ENCODE measurements around the gene PRKN.

Gene PRKN

DNA sequence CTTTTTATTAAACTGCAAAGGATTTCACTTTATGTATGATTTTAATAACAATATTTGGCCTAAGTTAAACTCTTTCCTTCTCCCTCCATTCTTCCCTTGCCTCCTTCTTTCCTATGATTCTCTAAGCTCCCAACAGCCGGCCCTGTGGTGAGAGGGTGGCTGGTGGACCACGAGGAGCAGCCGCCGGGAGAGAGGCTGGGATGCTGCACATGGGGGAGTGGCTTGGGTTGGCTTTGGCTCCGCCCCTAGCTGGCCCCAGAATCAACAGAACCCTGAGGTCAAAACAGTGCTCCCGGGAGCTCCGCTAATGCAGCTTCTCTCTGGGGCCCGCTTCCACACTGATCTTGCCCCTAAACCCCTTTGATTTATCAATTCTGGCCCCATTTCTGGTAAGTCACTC is 1063.9 kb downstream of the PRKN start:
- no peak for TF ChIP-seq ZFX (IDR thresholded peaks at IDR 0.05)
- TF ChIP-seq, protein P1, sequence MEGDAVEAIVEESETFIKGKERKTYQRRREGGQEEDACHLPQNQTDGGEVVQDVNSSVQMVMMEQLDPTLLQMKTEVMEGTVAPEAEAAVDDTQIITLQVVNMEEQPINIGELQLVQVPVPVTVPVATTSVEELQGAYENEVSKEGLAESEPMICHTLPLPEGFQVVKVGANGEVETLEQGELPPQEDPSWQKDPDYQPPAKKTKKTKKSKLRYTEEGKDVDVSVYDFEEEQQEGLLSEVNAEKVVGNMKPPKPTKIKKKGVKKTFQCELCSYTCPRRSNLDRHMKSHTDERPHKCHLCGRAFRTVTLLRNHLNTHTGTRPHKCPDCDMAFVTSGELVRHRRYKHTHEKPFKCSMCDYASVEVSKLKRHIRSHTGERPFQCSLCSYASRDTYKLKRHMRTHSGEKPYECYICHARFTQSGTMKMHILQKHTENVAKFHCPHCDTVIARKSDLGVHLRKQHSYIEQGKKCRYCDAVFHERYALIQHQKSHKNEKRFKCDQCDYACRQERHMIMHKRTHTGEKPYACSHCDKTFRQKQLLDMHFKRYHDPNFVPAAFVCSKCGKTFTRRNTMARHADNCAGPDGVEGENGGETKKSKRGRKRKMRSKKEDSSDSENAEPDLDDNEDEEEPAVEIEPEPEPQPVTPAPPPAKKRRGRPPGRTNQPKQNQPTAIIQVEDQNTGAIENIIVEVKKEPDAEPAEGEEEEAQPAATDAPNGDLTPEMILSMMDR (conservative IDR thresholded peaks at IDR 0.05), result no peak
- H3K27ac ChIP-seq, result no peak overlapping the region

DNA sequence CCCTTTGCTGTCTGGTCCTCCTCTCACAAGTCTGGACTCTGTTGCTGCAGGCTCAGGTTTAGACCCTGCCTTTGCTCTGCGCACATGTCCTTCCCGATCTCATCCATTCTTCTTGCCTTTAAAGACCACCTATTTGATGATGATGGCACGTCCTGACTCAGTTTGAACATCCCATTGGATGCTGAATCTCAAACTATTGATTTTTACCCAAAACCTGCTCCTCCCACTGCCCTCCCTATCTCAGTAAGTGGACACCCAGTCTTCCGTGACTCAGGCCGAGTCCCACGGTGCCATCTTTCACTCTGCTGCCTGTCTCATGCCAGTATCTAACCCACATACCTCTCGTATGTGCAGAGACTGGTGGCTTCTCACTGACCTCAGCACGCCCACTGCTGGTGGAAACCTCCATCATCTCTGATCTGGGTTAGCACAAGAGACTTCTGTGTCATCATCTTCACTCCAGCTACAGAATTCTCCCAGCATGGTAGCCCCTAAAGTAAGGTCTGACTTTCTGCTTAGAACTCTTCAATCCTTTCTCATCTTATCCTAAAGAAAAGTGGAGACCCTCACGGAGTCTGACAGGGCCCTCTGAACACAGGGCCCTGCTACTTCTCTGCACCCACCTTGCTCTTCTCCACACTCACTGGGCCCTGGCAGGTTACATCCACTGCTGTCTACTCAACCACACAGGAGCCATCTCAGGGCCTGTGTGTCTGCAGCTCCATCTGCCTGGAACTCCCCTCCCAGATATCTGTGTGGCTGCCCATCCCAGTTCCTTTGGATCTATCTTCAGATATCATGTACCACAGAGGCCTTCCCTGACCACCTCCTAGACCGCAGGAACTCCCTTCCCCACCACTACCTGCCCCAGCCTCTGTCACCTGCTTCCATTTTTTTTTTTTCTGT is 1066.6 kb downstream of the PRKN start:
- no peak for TF ChIP-seq ZFX (IDR thresholded peaks at IDR 0.05)
- TF ChIP-seq, protein P1 (conservative IDR thresholded peaks at IDR 0.05), result no peak
- H3K27ac ChIP-seq, result no peak overlapping the region

DNA sequence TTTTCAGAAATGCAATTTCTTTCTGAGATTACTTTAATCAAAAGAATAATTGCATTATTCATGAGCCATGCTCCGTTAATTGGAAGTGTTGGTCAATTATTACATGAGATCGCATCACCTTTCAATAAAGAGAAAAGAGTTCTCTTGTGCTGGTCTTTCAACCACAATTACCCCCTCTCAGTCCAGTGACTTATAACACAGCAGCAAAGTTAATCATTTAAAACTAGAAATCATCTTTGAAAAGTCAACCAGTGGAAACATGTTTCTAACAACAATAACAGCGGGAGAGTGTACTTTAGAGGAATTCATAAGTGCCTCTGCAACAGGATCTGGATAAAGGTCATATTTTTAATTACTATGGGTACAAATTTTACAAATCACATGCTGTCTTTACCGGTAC is 1069.4 kb downstream of the PRKN start:
- TF ChIP-seq, protein P1 (conservative IDR thresholded peaks at IDR 0.05), result no peak
- no peak for TF ChIP-seq ZFX (IDR thresholded peaks at IDR 0.05)
- no peak overlapping the region for H3K27ac ChIP-seq

DNA sequence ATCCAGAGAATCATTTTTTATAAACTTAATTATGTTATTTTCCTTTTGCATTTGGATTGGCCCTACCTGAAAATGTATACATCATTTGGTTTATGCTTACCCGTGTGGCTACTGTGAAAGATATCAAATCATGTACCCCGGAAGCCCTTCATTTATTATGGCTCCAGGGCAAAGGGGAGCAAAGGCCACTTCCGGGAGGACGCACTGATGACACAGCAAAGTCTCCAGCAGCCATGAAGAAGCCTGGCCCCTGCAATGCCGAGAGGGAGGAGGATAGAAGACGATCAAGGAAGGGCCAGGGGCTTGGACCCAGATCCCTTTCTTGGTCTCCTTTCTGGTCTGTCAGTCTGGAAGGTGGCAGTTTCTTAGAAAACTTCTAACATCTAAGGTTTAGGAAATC is 1073.4 kb downstream of the PRKN start:
- no peak for TF ChIP-seq ZFX (IDR thresholded peaks at IDR 0.05)
- TF ChIP-seq, protein P1 (conservative IDR thresholded peaks at IDR 0.05), result no peak
- H3K27ac ChIP-seq, result no peak overlapping the region

DNA sequence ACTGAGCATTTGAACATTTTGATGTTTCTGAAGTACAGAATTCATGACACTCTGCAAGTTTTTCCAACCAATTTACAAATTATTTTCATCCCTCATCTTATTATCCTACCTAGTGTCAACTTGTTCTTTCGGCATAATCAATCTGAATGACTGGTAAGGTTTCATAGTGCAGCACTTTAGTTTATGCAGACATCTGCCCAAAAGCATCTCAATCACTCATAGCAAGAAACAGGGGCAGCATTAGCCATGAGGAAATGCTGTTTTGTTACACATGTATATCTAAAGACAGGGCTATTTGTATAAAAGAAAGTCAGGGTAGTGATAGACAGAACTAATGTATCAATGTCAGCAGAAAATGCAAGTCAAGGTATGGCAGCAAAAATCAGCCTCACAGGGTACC is 1075.6 kb downstream of the PRKN start:
- no peak for TF ChIP-seq ZFX (IDR thresholded peaks at IDR 0.05)
- H3K27ac ChIP-seq, result no peak overlapping the region

DNA sequence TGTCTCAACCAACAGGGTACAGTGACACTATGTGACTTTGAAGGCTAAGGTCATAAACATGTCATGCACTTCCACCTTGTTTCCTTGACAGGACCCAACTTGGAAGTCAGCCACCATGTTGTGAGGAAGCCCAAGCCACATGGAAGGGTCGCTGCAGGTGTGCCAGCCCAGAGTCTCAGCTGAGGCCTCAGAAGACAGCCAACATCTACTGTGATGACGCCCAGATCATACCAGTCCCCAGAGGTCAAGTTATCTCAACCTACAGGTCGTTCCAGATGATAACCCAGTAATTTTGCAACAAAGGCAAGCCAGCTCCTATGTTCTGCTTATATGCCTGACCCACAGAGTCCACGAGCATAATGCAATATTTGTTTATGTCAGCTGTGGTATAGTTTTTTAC is 1077.7 kb downstream of the PRKN start:
- H3K27ac ChIP-seq, result no peak overlapping the region
- no peak for TF ChIP-seq ZFX (IDR thresholded peaks at IDR 0.05)
- TF ChIP-seq, protein P1 (conservative IDR thresholded peaks at IDR 0.05), result no peak

DNA sequence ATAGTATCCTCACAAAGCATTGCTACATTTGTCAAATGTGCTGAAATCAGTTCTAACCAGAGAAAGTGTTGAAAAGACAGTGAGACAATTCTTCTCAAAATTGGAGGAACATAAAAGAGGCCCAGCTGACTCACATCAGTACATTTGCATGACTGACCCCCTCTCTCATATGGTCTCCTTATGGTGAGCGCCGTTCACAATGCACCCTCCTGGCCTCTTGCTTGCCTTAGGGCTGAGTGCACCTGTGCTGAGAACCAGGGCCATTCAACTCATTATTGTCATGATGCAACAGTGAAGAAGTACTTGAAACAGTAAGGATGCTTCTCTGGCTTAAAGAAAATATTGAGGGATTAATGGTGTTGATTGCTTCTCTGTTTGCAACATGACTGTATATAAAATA is 1078.5 kb downstream of the PRKN start:
- TF ChIP-seq ZFX (IDR thresholded peaks at IDR 0.05), result no peak
- TF ChIP-seq, protein P1 (conservative IDR thresholded peaks at IDR 0.05), result no peak
- no peak overlapping the region for H3K27ac ChIP-seq

DNA sequence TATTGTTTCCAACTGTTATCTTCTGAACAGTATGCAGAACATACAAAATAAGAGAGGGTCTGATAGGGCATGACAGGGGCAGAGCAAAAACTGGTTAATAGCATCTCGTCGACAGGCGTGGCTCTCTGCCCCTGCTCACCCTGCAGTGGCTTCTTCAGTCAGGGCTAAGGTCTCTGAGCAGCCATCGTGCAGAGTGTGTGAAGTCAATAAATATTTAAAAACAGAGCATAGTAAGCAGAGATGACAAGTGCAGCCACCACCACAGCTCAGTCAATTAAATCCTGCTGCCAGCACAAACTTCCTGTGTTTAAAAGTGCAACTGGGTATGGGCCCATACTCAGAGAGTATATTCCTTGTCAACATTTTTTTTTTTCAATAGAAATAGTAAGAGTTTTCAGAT is 1080.3 kb downstream of the PRKN start:
- H3K27ac ChIP-seq, result no peak overlapping the region
- no peak for TF ChIP-seq ZFX (IDR thresholded peaks at IDR 0.05)
- TF ChIP-seq, protein P1 (conservative IDR thresholded peaks at IDR 0.05), result no peak

Data from C4-2B (cell line).